HL-60/S4 (cell line): ENCODE data around the gene CCL3.
"Not testable (repeated sequence)": the region's sequence is repeated elsewhere in the genome, so short reads cannot be mapped to it uniquely, and the experiment has no call there.

Source experiments
- in situ Hi-C: fragments of 300-500 bp; cut with MboI; formaldehyde crosslinking; loops from 2 replicates; pipeline ENCODE4 v1.14.3; 2022; ENCODE audit warnings: low sequenced_read_pairs

Gene CCL3

DNA sequence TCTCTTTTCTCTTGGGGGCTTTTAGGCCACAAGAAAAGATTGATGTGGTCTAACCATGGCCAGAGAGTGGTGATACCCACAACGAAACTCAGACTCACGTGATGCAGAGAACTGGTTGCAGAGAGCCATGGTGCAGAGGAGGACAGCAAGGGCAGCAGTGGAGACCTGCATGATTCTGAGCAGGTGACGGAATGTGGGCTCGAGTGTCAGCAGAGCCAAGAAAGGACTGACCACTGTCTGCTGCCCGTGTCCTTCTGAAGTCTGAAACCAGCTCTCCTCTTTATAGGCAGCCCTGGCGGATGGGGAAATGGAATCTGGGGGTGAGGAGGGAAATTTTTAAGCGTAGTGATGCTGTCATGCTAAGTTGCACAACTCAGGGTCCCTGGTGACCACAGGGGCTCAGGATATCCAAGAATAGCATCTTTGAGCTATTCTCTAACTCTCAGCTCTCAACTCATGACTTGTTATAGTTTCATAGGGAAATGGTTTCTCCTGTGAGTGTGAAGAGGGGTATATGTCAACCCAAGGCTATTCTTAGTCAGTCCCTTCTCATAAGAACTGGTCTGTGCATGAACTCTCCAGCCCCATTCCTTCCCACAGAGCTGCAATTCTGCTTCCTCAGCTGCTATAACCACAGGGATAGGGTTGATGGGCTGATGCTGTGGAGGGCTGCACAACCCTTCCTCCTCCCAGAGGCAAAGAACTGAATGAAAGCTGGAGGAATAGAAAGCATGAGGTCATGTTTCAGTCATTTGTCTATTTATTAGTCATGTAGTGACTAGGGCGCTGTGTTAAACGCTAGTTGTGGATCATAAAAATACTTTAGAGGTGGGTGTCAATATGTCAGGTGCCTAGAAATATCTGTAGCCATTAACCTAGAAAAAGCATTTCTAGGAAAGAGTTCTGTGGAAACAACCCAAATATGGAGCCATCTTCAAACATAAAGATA lies at the start of gene CCL3:
Gene CCL3, minus strand, starts transcription at position 256 of the 949 bp plus-strand sequence. Its CDS starts 85 bp downstream, at position 171.
- in situ Hi-C loops, result no loop called here

DNA sequence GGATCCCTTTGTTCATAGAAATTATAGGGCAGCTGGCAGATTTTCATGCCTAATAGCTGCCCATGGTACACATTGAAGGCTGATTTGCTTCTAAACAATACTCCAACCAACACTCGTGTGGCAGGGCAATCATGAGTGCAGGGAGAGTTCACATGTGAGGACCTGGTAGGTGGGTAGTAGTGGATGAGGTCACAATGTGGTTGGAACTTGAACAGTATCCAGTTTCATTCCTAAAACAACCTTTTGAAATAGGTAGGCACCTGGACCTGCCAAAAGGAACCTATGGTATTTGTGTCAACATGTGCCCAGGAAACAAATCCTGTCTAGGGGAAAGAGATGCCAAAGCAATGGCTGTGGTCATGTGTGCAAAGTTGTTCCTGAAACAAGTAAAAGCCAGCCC lies 46.5 kb upstream of the CCL3 start:
- in situ Hi-C loops, result loop anchor here (10.0 to 25.0 kb wide), 3 partner anchors 62 to 351 kb away; partner anchors contain the start of gene ZNHIT3

DNA sequence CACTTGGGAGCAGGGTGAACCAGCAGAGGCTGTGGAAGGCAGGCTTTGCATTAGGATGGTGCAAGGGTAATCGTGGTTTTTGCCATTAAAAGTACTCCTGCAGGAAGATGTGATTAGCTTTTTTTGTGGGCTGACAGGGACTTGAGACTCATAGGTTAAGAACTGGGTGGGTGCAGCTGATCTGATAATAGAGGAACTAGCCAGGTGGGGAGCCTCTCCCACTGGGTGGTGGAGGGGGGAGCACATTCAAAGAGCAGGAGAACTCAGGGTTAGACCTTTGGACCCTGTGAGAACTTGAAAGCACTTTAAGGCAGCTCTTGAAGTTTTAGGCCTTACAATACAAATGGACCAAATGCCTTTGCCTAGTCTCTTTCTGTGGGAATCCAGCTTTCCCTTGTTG lies 46.1 kb upstream of the CCL3 start:
- in situ Hi-C loops, result loop anchor here (10.0 to 25.0 kb wide), 3 partner anchors 61 to 351 kb away; partner anchors contain the start of gene ZNHIT3

GRCh38 chr17:36135465-36135864 lies 45.5 kb upstream of the CCL3 start:
- in situ Hi-C loops, result loop anchor here (10.0 to 25.0 kb wide), 3 partner anchors 61 to 352 kb away; partner anchors contain the start of gene ZNHIT3

DNA sequence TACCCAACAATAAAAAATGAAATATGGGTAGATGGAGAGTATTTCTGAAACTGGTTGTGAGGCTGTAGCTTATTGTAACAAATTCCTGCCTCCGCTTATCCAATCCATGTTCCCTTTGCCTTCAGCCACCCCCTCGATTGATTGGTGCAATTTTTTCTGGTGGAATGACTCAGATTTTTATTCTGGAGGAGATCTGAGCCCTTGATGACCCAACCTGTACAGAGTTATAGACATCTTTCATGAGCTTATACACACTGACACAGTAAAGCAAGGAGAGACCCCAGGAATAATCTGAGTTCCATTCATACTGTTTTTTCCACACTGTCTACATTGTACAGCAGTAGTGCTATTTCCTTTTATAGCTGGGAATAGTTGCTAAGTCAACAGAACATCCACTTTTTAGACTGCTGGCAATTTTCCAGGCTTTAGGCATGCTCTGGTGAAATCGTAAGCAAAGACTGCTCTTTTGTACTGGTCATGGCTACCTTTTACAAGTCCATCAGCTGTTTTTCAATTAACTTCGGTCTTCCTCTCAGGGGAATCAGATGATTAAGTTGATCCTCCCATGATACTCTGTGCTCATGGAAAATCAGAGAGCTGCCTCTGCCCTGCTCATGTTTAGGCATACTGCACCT lies 43.8 kb upstream of the CCL3 start:
- in situ Hi-C loops, result loop anchor here (10.0 to 25.0 kb wide), 3 partner anchors 59 to 354 kb away; partner anchors contain the start of gene ZNHIT3

DNA sequence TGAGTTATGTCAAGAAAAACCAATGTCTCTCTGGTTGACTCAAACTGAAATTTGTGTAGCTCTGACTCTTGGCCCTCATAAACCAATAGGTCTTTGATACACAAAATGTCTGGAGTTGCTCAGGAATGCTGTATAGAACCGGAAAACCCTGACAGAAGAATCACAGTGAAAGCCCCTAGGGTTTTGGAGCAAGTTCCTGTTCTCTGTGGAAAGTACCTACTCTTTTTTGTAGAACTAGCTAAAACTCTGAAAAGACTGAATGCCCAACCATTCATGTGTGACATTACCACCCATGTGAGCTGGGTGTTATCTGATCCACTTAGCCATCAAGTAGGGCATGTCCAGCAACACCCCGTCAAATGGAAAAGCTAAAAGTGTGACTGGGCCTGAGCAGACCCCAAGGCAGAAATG lies 42.5 kb upstream of the CCL3 start:
- in situ Hi-C loops, result loop anchor here (10.0 to 25.0 kb wide), 3 partner anchors 58 to 355 kb away; partner anchors contain the start of gene ZNHIT3

DNA sequence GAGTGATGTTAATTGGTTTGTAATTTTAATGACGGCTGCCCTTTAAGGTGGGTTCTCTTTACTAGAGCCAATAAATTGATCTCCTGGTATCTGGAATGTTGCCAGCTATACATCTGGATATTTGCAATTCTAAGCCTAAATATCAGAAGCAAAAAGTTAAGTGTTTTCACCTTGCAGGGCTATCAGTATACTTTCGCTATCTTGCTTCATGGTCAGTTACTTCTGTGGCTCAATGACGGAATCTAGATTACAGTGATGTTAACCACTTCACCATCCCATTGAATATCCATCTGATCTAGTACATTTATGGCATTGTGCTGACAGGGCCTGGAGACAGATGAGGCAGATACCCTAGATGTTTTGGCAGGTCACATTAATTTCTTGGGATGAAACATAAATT lies 42.0 kb upstream of the CCL3 start:
- in situ Hi-C loops, result loop anchor here (10.0 to 25.0 kb wide), 3 partner anchors 57 to 355 kb away; partner anchors contain the start of gene ZNHIT3

DNA sequence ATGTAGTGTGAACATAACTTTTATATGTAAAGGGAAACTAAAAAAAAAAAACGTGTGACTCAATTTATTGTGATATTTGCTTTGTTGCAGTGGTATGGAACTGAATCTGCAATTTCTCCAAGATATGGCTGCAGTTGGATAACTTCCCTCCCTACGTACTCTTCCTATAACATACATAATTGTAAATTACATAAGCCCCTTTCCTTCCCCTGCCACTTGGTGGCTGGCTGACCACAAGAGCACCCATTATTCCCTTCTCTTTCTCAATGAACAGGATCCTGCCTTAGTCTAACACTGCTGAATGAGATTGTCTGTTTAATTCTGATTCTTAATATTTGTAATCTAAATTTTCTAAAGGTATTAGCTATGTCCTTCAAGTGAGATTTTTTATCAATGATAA lies 41.5 kb upstream of the CCL3 start:
- in situ Hi-C loops, result loop anchor here (10.0 to 25.0 kb wide), 3 partner anchors 57 to 356 kb away; partner anchors contain the start of gene ZNHIT3

- in situ Hi-C loops, result loop anchor here (10.0 to 25.0 kb wide), 3 partner anchors 56 to 357 kb away; partner anchors contain the start of gene ZNHIT3
Observed at GRCh38 chr17:36130346-36130745, 40.4 kb upstream of the CCL3 start.

DNA sequence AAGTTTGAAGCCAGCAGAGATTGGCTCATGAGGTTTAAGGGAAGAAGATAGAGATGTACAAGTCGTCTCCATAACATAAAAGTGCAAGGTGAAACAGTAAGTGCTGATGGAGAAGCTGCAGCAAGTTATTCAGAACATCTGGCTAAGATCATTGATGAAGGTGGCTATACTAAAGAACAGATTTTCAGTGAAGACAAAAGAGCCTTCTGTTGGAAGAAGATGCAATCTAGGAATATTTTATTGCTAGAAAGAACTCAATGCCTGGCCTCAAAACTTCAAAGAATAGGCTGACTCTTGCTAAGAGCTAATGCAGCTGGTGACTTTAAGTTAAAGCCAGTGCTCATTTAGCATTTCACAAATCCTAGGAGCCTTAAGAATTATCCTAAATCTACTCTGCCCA lies 39.7 kb upstream of the CCL3 start:
- in situ Hi-C loops, result loop anchor here (10.0 to 25.0 kb wide), 3 partner anchors 55 to 358 kb away; partner anchors contain the start of gene ZNHIT3

GRCh38 chr17:36128411-36128978 lies 38.6 kb upstream of the CCL3 start:
- in situ Hi-C loops, result loop anchor here (25.0 kb wide), 1 partner anchor 359 kb away; the partner anchor contains the start of gene ZNHIT3

DNA sequence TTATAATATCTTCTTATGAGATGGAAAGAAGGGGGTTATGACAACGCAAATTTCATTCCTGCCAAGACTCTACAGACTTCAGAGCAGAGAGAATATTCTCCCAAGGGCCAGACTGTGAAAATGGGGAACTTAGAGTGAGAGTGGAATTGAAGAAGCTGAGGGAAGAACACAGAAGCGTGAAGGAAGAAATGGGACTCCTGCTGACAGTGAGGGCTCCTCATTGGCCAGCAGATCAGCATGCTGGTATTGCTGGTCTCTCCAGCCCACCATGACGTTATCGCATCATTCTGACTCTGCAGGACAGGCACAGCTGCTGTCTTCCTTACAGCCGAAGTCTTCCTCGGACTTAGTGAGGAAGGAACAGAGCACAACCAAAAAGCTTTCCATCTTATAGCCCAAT lies 38.0 kb upstream of the CCL3 start:
- in situ Hi-C loops, result loop anchor here (25.0 kb wide), 1 partner anchor 359 kb away; the partner anchor contains the start of gene ZNHIT3

- in situ Hi-C loops, result loop anchor here (25.0 kb wide), 1 partner anchor 360 kb away; the partner anchor contains the start of gene ZNHIT3
Observed at GRCh38 chr17:36127199-36127893, 37.4 kb upstream of the CCL3 start.

GRCh38 chr17:36124879-36125824 lies 35.2 kb upstream of the CCL3 start:
- in situ Hi-C loops, result loop anchor here (25.0 kb wide), 1 partner anchor 362 kb away; the partner anchor contains the start of gene ZNHIT3

DNA sequence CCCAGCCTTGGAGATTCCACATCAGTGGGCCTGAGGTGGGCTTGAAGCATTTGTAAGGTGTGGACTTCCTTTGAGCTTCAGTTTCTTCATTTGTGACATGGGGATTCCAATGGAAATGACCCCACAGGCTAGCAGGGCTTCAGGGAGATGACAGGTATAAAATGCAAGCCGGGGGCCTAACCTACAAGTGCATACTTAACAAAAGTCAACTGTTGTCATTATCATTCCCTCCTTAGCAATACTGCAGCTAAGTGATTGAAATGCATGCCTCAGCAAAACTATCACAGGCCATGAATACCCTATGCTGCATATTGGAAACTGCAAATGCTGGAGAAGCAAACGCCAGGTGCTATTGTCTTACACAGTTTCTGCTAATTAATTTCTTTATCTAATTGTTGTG lies 33.5 kb upstream of the CCL3 start:
- in situ Hi-C loops, result no loop called here

DNA sequence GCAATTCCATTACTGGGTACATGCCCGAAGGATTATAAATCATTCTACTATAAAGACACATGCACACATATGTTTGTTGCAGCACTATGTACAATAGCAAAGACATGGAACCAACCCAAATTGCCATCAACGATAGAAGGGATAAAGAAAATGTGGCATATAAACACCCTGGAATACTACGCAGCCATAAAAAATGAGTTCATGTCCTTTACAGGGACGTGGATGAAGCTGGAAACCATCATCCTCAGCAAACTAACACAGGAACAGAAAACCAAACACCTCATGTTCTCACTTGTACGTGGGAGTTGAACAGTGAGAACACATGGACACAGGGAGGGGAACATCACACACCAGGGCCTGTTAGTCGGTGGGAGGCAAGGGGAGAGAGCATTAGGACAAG lies 31.2 kb upstream of the CCL3 start:
- in situ Hi-C loops, result not testable (repeated sequence)

- in situ Hi-C loops, result no loop called here
Observed at GRCh38 chr17:36120221-36120620, 30.3 kb upstream of the CCL3 start.

DNA sequence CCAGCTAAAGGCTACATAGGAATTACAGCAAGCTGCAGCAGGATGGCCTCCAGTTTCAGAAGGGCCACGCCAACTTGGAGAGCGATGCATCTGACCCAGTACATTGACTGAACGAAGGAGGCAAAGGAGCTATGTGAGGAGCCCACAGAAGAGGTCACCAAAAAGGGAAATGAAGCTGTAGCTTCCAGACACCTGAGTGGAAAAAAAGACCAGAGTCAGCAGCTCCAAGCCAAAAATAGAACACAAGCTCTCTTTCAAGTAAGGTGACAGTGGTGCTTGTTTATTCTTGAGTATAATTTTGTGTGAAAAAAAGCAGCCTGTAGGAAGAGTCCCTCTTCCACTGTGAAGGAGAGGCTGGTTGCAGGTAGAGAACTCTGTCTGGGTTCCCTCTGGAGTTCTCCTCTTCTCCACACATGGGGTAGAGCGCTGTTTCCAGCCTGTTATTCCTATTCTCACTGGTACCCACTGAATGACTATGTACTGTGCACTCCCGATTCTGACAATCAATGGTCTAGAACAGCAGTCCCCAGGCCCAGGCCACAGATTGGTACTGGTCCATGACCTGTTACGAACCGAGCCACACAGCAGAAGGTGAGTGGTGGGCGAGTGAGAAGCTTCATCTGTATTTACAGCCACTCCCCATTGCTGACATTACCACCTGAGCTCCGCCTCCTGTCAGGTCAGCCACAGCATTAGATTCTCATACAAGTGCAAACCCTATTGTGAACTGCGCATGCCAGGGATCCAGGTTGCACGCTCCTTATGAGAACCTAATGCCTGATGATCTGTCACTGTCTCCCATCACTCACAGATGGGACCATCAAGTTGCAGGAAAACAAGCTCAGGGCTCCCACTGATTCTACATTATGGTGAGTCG lies 28.8 kb upstream of the CCL3 start:
- in situ Hi-C loops, result no loop called here
